ENCODE data around the gene ADORA2A. TPM values are rescaled to one million over a fixed set of nuclear protein-coding genes. Genes with fewer than 3 reads are reported as not detected.

ADORA2A gene
- total and polyA plus RNA-seq, 2 donors (not counting 1 experiment from before 2014, with no cell fraction given) = 0.78 to 1.5 TPM

DNA sequence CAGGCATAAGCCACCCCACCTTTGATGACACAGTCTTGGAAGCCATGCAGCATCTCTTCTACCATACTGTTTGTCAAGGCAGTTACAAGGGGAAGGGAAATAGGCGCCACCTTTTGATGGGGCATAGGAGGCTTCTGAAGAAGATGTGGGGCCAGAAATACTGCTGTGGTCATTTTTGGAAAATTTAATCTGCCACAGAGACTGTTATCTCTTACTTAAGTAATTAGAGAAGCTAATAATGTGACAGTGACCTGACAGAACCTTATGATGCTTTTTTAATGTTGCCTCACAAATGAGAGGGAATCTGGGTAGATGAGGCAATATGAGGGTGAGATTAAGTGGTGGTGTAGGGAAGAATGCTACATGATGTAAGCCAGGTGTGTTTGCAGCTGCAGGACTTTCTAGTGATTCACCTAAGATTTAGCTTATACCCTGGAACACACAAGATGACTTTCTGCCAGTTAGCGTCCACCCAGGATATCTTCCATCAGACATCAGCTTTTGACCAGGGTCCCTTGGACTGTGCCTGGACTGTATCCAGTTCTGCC lies 34.3 kb upstream of the ADORA2A start:
- DNase-seq (ENCODE audit: low read depth in 2 of 2) = no peak
- Histone ChIP-seq H3K27me3 (ENCODE audit: control insufficient read depth, insufficient read depth, low read length) (no peaks in the 10 kb centered on the region), H3K36me3 (ENCODE audit: control insufficient read depth, insufficient read depth, low read length) (peaks cover 2% of the 10 kb centered on the region), H3K4me1 (ENCODE audit: control insufficient read depth, extremely low read depth, insufficient read depth, low read length) (peaks cover 10% of the 10 kb centered on the region), H3K4me3 (replicated peaks in 1 of 4; ENCODE audit: control extremely low read depth in 1 of 4, insufficient read depth in 1 of 4, low read depth in 3 of 4, low read length in 4 of 4) (no peak overlapping the region), H3K9me3 (ENCODE audit: control insufficient read depth, insufficient read depth, low read depth, low read length) (no peaks in the 10 kb centered on the region), H3K27ac (ENCODE audit: insufficient read depth, low read length) (no peak overlapping the region), H3K9ac (ENCODE audit: insufficient read depth, low read length) (no peak overlapping the region), H4K20me1 (ENCODE audit: control insufficient read depth, extremely low read depth, insufficient read depth, low read length) (no peaks in the 10 kb centered on the region), H3K79me2 (ENCODE audit: control insufficient read depth, insufficient read depth, low read length) (no peaks in the 10 kb centered on the region), H2AFZ (ENCODE audit: low read length) (no peak overlapping the region), H3K4me2 (ENCODE audit: extremely low read depth, insufficient read depth, low read length) (no peak overlapping the region)
- TF ChIP-seq, protein P1, sequence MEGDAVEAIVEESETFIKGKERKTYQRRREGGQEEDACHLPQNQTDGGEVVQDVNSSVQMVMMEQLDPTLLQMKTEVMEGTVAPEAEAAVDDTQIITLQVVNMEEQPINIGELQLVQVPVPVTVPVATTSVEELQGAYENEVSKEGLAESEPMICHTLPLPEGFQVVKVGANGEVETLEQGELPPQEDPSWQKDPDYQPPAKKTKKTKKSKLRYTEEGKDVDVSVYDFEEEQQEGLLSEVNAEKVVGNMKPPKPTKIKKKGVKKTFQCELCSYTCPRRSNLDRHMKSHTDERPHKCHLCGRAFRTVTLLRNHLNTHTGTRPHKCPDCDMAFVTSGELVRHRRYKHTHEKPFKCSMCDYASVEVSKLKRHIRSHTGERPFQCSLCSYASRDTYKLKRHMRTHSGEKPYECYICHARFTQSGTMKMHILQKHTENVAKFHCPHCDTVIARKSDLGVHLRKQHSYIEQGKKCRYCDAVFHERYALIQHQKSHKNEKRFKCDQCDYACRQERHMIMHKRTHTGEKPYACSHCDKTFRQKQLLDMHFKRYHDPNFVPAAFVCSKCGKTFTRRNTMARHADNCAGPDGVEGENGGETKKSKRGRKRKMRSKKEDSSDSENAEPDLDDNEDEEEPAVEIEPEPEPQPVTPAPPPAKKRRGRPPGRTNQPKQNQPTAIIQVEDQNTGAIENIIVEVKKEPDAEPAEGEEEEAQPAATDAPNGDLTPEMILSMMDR (conservative IDR thresholded peaks at IDR 0.05 in 1 of 2, IDR thresholded peaks at IDR 0.05 in 1 of 2; ENCODE audit: low read depth in 1 of 2, low read length in 2 of 2) = no peak
- TF ChIP-seq EZH2 (IDR thresholded peaks at IDR 0.05; ENCODE audit: low read length, missing control alignments) = no peak

DNA sequence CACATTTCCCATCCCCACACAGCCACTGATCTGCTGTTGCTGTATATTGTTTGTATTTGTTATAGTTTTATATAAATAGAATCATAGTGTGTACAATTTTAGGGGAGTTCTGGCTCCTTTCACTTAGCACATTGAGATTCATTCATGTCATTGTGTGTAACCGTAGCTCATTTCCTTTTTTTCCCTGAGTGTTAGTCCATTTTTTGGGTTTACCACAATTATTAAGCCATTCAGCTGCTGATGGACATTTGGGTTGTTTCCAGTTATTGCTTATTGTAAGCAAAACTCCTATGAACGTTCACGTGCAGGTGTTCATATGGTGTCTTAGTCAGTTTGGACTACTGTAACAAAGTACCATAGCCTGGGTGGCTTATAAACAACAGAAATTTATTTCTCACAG lies 33.6 kb upstream of the ADORA2A start:
- H3K27me3 ChIP-seq (ENCODE audit: control insufficient read depth, insufficient read depth, low read length) = no peaks in the 10 kb centered on the region
- TF ChIP-seq EZH2 (IDR thresholded peaks at IDR 0.05; ENCODE audit: low read length, missing control alignments) = no peak
- TF ChIP-seq, protein P1 (conservative IDR thresholded peaks at IDR 0.05 in 1 of 2, IDR thresholded peaks at IDR 0.05 in 1 of 2; ENCODE audit: low read depth in 1 of 2, low read length in 2 of 2) = no peak
- H3K9me3 ChIP-seq (ENCODE audit: control insufficient read depth, insufficient read depth, low read depth, low read length) = no peaks in the 10 kb centered on the region
- no peak overlapping the region for H3K4me3 ChIP-seq (replicated peaks in 1 of 4; ENCODE audit: control extremely low read depth in 1 of 4, insufficient read depth in 1 of 4, low read depth in 3 of 4, low read length in 4 of 4)
- H3K27ac ChIP-seq (ENCODE audit: insufficient read depth, low read length) = no peak overlapping the region
- no peaks in the 10 kb centered on the region for H4K20me1 ChIP-seq (ENCODE audit: control insufficient read depth, extremely low read depth, insufficient read depth, low read length)
- H3K36me3 ChIP-seq (ENCODE audit: control insufficient read depth, insufficient read depth, low read length) = peaks cover 2% of the 10 kb centered on the region
- H3K79me2 ChIP-seq (ENCODE audit: control insufficient read depth, insufficient read depth, low read length) = no peaks in the 10 kb centered on the region
- H2AFZ ChIP-seq (ENCODE audit: low read length) = no peak overlapping the region
- no peak for DNase-seq (ENCODE audit: low read depth in 2 of 2)
- peaks cover 11% of the 10 kb centered on the region for H3K4me1 ChIP-seq (ENCODE audit: control insufficient read depth, extremely low read depth, insufficient read depth, low read length)
- H3K4me2 ChIP-seq (ENCODE audit: extremely low read depth, insufficient read depth, low read length) = no peak overlapping the region
- no peak overlapping the region for H3K9ac ChIP-seq (ENCODE audit: insufficient read depth, low read length)

DNA sequence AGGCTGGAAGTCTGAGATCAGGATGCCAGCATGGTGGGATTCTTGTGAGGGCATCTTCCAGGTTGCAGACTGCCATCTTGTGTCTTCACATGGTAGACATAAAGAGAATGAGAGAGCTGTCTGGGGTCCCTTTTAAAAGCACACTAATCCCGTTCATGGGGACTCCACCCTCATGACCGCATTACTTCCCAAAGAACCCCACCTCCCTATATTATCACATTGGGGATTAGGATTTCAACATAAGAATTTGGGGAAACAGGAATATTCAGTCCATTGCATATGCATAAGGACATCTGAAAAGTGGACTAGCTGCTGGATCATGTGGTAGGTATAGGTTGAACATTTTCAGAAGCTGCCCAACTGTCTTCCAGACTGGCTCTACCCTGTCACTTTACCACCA lies 33.1 kb upstream of the ADORA2A start:
- peaks cover 2% of the 10 kb centered on the region for H3K36me3 ChIP-seq (ENCODE audit: control insufficient read depth, insufficient read depth, low read length)
- no peaks in the 10 kb centered on the region for H3K79me2 ChIP-seq (ENCODE audit: control insufficient read depth, insufficient read depth, low read length)
- no peak overlapping the region for H3K4me2 ChIP-seq (ENCODE audit: extremely low read depth, insufficient read depth, low read length)
- H3K27ac ChIP-seq (ENCODE audit: insufficient read depth, low read length) = no peak overlapping the region
- no peak overlapping the region for H2AFZ ChIP-seq (ENCODE audit: low read length)
- no peaks in the 10 kb centered on the region for H4K20me1 ChIP-seq (ENCODE audit: control insufficient read depth, extremely low read depth, insufficient read depth, low read length)
- DNase-seq (ENCODE audit: low read depth in 2 of 2) = no peak
- H3K4me1 ChIP-seq (ENCODE audit: control insufficient read depth, extremely low read depth, insufficient read depth, low read length) = peaks cover 11% of the 10 kb centered on the region
- H3K27me3 ChIP-seq (ENCODE audit: control insufficient read depth, insufficient read depth, low read length) = no peaks in the 10 kb centered on the region
- H3K9ac ChIP-seq (ENCODE audit: insufficient read depth, low read length) = no peak overlapping the region
- TF ChIP-seq, protein P1 (conservative IDR thresholded peaks at IDR 0.05 in 1 of 2, IDR thresholded peaks at IDR 0.05 in 1 of 2; ENCODE audit: low read depth in 1 of 2, low read length in 2 of 2) = no peak
- no peak for TF ChIP-seq EZH2 (IDR thresholded peaks at IDR 0.05; ENCODE audit: low read length, missing control alignments)
- H3K9me3 ChIP-seq (ENCODE audit: control insufficient read depth, insufficient read depth, low read depth, low read length) = no peaks in the 10 kb centered on the region
- no peak overlapping the region for H3K4me3 ChIP-seq (replicated peaks in 1 of 4; ENCODE audit: control extremely low read depth in 1 of 4, insufficient read depth in 1 of 4, low read depth in 3 of 4, low read length in 4 of 4)

Data from fibroblast of lung (primary cell).